IMR-90 (cell line): ENCODE measurements around the gene SBF1. TPM values are rescaled to one million over a fixed set of nuclear protein-coding genes. Genes with fewer than 3 reads are reported as not detected.

ENCODE experiments used
- ATAC-seq: fragments of 200-7000 bp; cut with Tn5 transposase; 2 replicates; pipeline ENCODE4 v1.9.1; 2020; ENCODE audit warnings: low read depth, mild to moderate bottlenecking, moderate library complexity
- BruUV-seq: library from RNA; stranded (reverse); fragments of 400-500 nt; replicated peaks from 2 replicates; lab custom pipeline; 2021; lab: Mats Ljungman, UMichigan
- CTCF ChIA-PET: fragments of 300-600 bp; formaldehyde crosslinking; extraction: SDS; loops from one replicate; lab custom pipeline; 2021; ENCODE audit warnings: antibody characterized with exemption; lab: Yijun Ruan, JAX
- POLR2A ChIA-PET: fragments of 300-600 bp; sonication (Branson Sonifier 250); formaldehyde crosslinking; loops from one replicate; lab custom pipeline; 2022; ENCODE audit warnings: antibody characterized with exemption; ENCODE audit not compliant: unreplicated experiment; lab: Charles Lee
- DNase-seq: peaks from one replicate; pipeline ENCODE4 v3.0.0; 2013
- H2AFZ ChIP-seq: replicated peaks from 2 replicates; pipeline ENCODE3; 2013; ENCODE audit warnings: low read length, mild to moderate bottlenecking; ENCODE audit not compliant: poor library complexity
- H2AK5ac ChIP-seq: 2 replicates; pipeline ENCODE4 v1.6.1; 2013; ENCODE audit warnings: low read depth, low read length, inconsistent platforms
- H2AK9ac ChIP-seq: replicated peaks from 2 replicates; pipeline ENCODE3; 2013; ENCODE audit warnings: mild to moderate bottlenecking, low read depth, low read length, moderate library complexity; ENCODE audit not compliant: poor library complexity
- H2BK120ac ChIP-seq: 2 replicates; pipeline ENCODE4 v1.6.1; 2013; ENCODE audit warnings: low read depth, low read length, inconsistent platforms
- H2BK15ac ChIP-seq: 3 replicates; pipeline ENCODE4 v1.6.1; 2013; ENCODE audit warnings: low read depth, low read length, inconsistent platforms
- H2BK20ac ChIP-seq: 2 replicates; pipeline ENCODE4 v1.6.1; 2013; ENCODE audit warnings: low read depth, mild to moderate bottlenecking, inconsistent platforms, low read length, moderate library complexity
- H2BK5ac ChIP-seq: 2 replicates; pipeline ENCODE4 v1.6.1; 2013; ENCODE audit warnings: mild to moderate bottlenecking, low read depth, low read length, inconsistent platforms; ENCODE audit not compliant: poor library complexity, severe bottlenecking
- H3K14ac ChIP-seq: replicated peaks from 2 replicates; pipeline ENCODE4 v1.6.1; 2013; ENCODE audit warnings: low read depth, low read length, inconsistent platforms
- H3K18ac ChIP-seq: 2 replicates; pipeline ENCODE4 v1.6.1; 2013; ENCODE audit warnings: low read depth, low read length, control low read depth
- H3K23ac ChIP-seq: 2 replicates; pipeline ENCODE4 v1.6.1; 2013; ENCODE audit warnings: low read depth, low read length, inconsistent platforms
- H3K27ac ChIP-seq: 2 replicates; pipeline ENCODE4 v1.5.1; 2013; ENCODE audit warnings: mild to moderate bottlenecking, control low read depth, low read length; ENCODE audit not compliant: insufficient read depth
- H3K27me3 ChIP-seq: 2 replicates; pipeline ENCODE4 v1.6.1; 2013; ENCODE audit warnings: low read length; ENCODE audit not compliant: control insufficient read depth, insufficient read depth
- H3K36me3 ChIP-seq: 2 replicates; pipeline ENCODE4 v1.6.1; 2013; ENCODE audit warnings: low read length, mixed read lengths; ENCODE audit not compliant: control insufficient read depth, insufficient read depth
- H3K4ac ChIP-seq: 2 replicates; pipeline ENCODE4 v1.6.1; 2013; ENCODE audit warnings: low read depth, low read length, inconsistent platforms
- H3K4me1 ChIP-seq: 2 replicates; pipeline ENCODE4 v1.6.1; 2013; ENCODE audit warnings: low read length, mixed read lengths; ENCODE audit not compliant: control insufficient read depth, insufficient read depth
- H3K4me2 ChIP-seq: 2 replicates; pipeline ENCODE4 v1.6.1; 2013; ENCODE audit warnings: low read depth, mild to moderate bottlenecking, control low read depth, low read length, moderate library complexity
- H3K4me3 ChIP-seq: 2 replicates; pipeline ENCODE4 v1.5.1; 2013; ENCODE audit warnings: low read depth, mild to moderate bottlenecking, control low read depth, low read length, moderate library complexity; ENCODE audit not compliant: insufficient read depth
- H3K56ac ChIP-seq: 2 replicates; pipeline ENCODE4 v1.6.1; 2013; ENCODE audit warnings: low read length, inconsistent platforms; ENCODE audit not compliant: insufficient read depth; ENCODE audit errors: extremely low read depth
- H3K79me1 ChIP-seq, 2 experiments: 2 replicates each; pipeline ENCODE4 v1.6.1; 2013; ENCODE audit warnings: low read length in 2 of 2, inconsistent platforms in 1 of 2, low read depth in 1 of 2
- H3K9ac ChIP-seq: 2 replicates; pipeline ENCODE4 v1.6.1; 2013; ENCODE audit warnings: low read depth, low read length, control low read depth
- H3K9me1 ChIP-seq: 2 replicates; pipeline ENCODE4 v1.6.1; 2013; ENCODE audit warnings: low read length, inconsistent platforms; ENCODE audit not compliant: insufficient read depth
- H3K9me3 ChIP-seq: 2 replicates; pipeline ENCODE4 v1.6.1; 2013; ENCODE audit warnings: low read length; ENCODE audit not compliant: control insufficient read depth, insufficient read depth
- H4K20me1 ChIP-seq: 2 replicates; pipeline ENCODE4 v1.6.1; 2013; ENCODE audit warnings: low read length, inconsistent platforms; ENCODE audit not compliant: insufficient read depth
- H4K5ac ChIP-seq: 2 replicates; pipeline ENCODE4 v1.6.1; 2013; ENCODE audit warnings: mild to moderate bottlenecking, low read depth, low read length, control low read depth
- H4K8ac ChIP-seq, 2 experiments: 2 replicates each; pipeline ENCODE4 v1.6.1; 2013; ENCODE audit warnings: low read depth in 2 of 2, low read length in 2 of 2, control low read depth in 1 of 2, inconsistent platforms in 1 of 2
- H4K91ac ChIP-seq: 2 replicates; pipeline ENCODE4 v1.6.1; 2013; ENCODE audit warnings: low read depth, low read length, inconsistent platforms; ENCODE audit not compliant: insufficient read depth
- POLR2A ChIP-seq: IDR thresholded peaks from 2 replicates; pipeline ENCODE4 v1.6.1; 2012; ENCODE audit warnings: mild to moderate bottlenecking, low read depth, low read length
- RAD21 ChIP-seq: IDR thresholded peaks from 2 replicates; pipeline ENCODE4 v1.6.1; 2012; ENCODE audit warnings: low read length, improper control_type of control experiment
- RCOR1 ChIP-seq: IDR thresholded peaks from 2 replicates; pipeline ENCODE4 v1.6.1; 2012; ENCODE audit warnings: mild to moderate bottlenecking, low read length, improper control_type of control experiment; ENCODE audit not compliant: insufficient replicate concordance
- WGBS, 2 experiments: methylation state at CpG; one replicate each; pipeline versions ENCODE4 v1.1.5 to v1.1.7; 2013; ENCODE audit warnings: missing lambda C conversion rate in 2 of 2; ENCODE audit not compliant: insufficient read length in 1 of 2; ENCODE audit errors: extremely low coverage in 2 of 2; 5-methylcytosine and 5-hydroxymethylcytosine counted together
- dilution Hi-C: fragments of 300-500 bp; cut with HindIII; formaldehyde crosslinking; loops from one replicate; pipeline ENCODE4 v1.14.3; 2018; ENCODE audit warnings: low sequenced_read_pairs; ENCODE audit not compliant: unreplicated experiment
- in situ Hi-C: fragments of 300-500 bp; cut with MboI; formaldehyde crosslinking; loops from 3 replicates; pipeline ENCODE4 v1.14.3; 2019; ENCODE audit warnings: low sequenced_read_pairs, inconsistent platforms, mixed read lengths
- intact Hi-C: fragments of 100-400 bp; cut with micrococcal nuclease; formaldehyde crosslinking; loops from 2 replicates; pipeline ENCODE4 v1.10.0; 2022
- polyA plus RNA-seq, 3 experiments: library from polyadenylated mRNA; depleted of rRNA; stranded (reverse); fragments of >200 nt; gene quantifications; 2 replicates each; pipeline ENCODE4 v1.2.3, GENCODE V29; 2012; ENCODE audit warnings: low replicate concordance in 1 of 3
- total RNA-seq: library from RNA; depleted of rRNA; stranded (reverse); fragments of >200 nt; gene quantifications from 2 replicates; pipeline ENCODE4 v1.2.3, GENCODE V29; 2012

Gene SBF1
- total and polyA plus RNA-seq, 2 of the 4 experiments (the other 2 are of a cell fraction): 21.5 to 33.2 TPM

DNA sequence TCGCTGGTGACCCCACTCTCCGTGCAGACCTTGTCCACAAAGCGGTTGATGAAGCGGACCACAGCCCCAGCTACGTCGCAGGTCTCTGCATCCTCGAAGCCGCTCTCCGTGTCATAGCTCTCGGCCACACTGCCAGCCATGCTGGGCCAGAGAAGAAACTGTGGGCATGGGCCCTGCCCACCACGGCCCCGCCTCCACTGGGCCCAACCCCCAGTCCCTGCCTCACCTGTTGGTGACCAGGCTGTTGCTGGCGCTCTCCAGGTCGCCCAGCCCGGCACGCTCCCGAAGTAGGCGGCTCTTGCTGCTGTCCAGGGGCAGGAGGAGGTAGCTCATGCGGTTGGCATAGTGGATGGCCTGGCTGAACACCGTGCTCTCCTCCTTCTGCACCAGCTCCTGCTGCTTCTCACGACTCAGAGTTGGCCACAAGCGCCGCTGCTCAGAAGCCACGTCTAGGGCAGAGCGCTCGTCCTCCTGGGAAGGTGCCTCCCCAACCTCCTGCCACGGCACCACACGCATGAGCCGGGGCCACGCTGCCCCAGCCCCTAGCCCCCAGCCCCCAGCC, 12.8 kb downstream of the SBF1 start:
- H3K9ac ChIP-seq: no peak overlapping the region
- ChIA-PET CTCF (no interaction called here), POLR2A (no interaction called here)
- no peak overlapping the region for H3K4ac ChIP-seq
- H3K36me3 ChIP-seq: peaks cover 92% of the 10 kb centered on the region
- H2AK5ac ChIP-seq: no peak overlapping the region
- peaks cover 4 to 5% of the 10 kb centered on the region in 2 experiments; a peak in 2 of 4 replicates for H3K79me1 ChIP-seq
- no peaks in the 10 kb centered on the region for H3K9me3 ChIP-seq
- H3K56ac ChIP-seq: no peak overlapping the region
- no peak overlapping the region for H2AK9ac ChIP-seq
- dilution Hi-C loops: no loop called here
- DNase-seq (no peak), ATAC-seq (no peak)
- no peak overlapping the region for H2BK20ac ChIP-seq
- H4K8ac ChIP-seq: no peak overlapping the region
- no peak overlapping the region for H2BK120ac ChIP-seq
- H3K23ac ChIP-seq: no peak overlapping the region
- no peak overlapping the region for H2BK15ac ChIP-seq
- TSS peak; percentile 38 for BruUV-seq
- intact Hi-C loops: no loop called here
- WGBS, 2 experiments: 95% methylated on average over 11 of the region's 30 CpGs; no CpG with 5 or more reads in 1 of the 2 experiments
- H3K27me3 ChIP-seq: no peaks in the 10 kb centered on the region
- no peaks in the 10 kb centered on the region for H3K9me1 ChIP-seq
- no peak overlapping the region for H3K4me2 ChIP-seq
- no peak overlapping the region for H4K5ac ChIP-seq
- no peaks in the 10 kb centered on the region for H3K4me1 ChIP-seq
- no peak overlapping the region for H2AFZ ChIP-seq
- H3K27ac ChIP-seq: no peak overlapping the region
- no peak overlapping the region for H3K18ac ChIP-seq
- no peak overlapping the region for H4K91ac ChIP-seq
- in situ Hi-C loops: no loop called here
- no peak overlapping the region for H3K14ac ChIP-seq
- no peak overlapping the region for H3K4me3 ChIP-seq
- H4K20me1 ChIP-seq: peaks cover 8% of the 10 kb centered on the region; the same call in 1 of the 2 replicates
- TF ChIP-seq RAD21 (no peak), POLR2A (no peak), RCOR1 (no peak)
- H2BK5ac ChIP-seq: no peak overlapping the region
